Measurements from ENCODE around the gene MAP3K15. TPM values are rescaled to one million over a fixed set of nuclear protein-coding genes. Genes with fewer than 3 reads are reported as not detected.
"Not testable (repeated sequence)": the region's sequence is repeated elsewhere in the genome, so short reads cannot be mapped to it uniquely, and the experiment has no call there.

Gene MAP3K15
- total RNA-seq, 1 donor from 2014 or later, result 1.7 TPM

- H3K27ac Mint-ChIP-seq (ENCODE audit: unreplicated experiment), result no peak overlapping the region
- no peak overlapping the region for H3K4me3 Mint-ChIP-seq (ENCODE audit: unreplicated experiment)
- H3K36me3 Mint-ChIP-seq (ENCODE audit: low read depth, unreplicated experiment), result no peaks in the 10 kb centered on the region
- no peaks in the 10 kb centered on the region for H3K4me1 Mint-ChIP-seq (ENCODE audit: unreplicated experiment)
- DNase-seq (ENCODE audit: low spot score), result no peak
- H3K9me3 Mint-ChIP-seq (ENCODE audit: unreplicated experiment), result no peaks in the 10 kb centered on the region
- no peak for TF ChIP-seq CTCF (IDR thresholded peaks at IDR 0.05; ENCODE audit: unreplicated experiment)
- no peaks in the 10 kb centered on the region for H3K27me3 Mint-ChIP-seq (ENCODE audit: unreplicated experiment)
Measured at GRCh38 chrX:19443869-19444526, 71.3 kb downstream of the MAP3K15 start.

- Mint-ChIP-seq H3K9me3 (ENCODE audit: unreplicated experiment) (no peaks in the 10 kb centered on the region), H3K27ac (ENCODE audit: unreplicated experiment) (no peak overlapping the region), H3K4me1 (ENCODE audit: unreplicated experiment) (no peaks in the 10 kb centered on the region), H3K27me3 (ENCODE audit: unreplicated experiment) (no peaks in the 10 kb centered on the region), H3K4me3 (ENCODE audit: unreplicated experiment) (no peak overlapping the region), H3K36me3 (ENCODE audit: low read depth, unreplicated experiment) (no peaks in the 10 kb centered on the region)
- TF ChIP-seq CTCF (IDR thresholded peaks at IDR 0.05; ENCODE audit: unreplicated experiment), result no peak
- no peak for DNase-seq (ENCODE audit: low spot score)
Measured at GRCh38 chrX:19440713-19441112, 74.6 kb downstream of the MAP3K15 start.

- not testable (repeated sequence) for H3K36me3 Mint-ChIP-seq (ENCODE audit: low read depth, unreplicated experiment); H3K9me3 Mint-ChIP-seq (ENCODE audit: unreplicated experiment)
Measured at GRCh38 chrX:19422661-19423060, 92.6 kb downstream of the MAP3K15 start.

GRCh38 chrX:19410259-19410658 is 105.0 kb downstream of the MAP3K15 start:
- H3K4me3 Mint-ChIP-seq (ENCODE audit: unreplicated experiment), result no peak overlapping the region
- H3K9me3 Mint-ChIP-seq (ENCODE audit: unreplicated experiment), result no peaks in the 10 kb centered on the region
- peaks cover 3% of the 10 kb centered on the region for H3K27me3 Mint-ChIP-seq (ENCODE audit: unreplicated experiment)
- no peaks in the 10 kb centered on the region for H3K4me1 Mint-ChIP-seq (ENCODE audit: unreplicated experiment)
- DNase-seq (ENCODE audit: low spot score), result no peak
- peaks cover 4% of the 10 kb centered on the region for H3K36me3 Mint-ChIP-seq (ENCODE audit: low read depth, unreplicated experiment)
- no peak for TF ChIP-seq CTCF (IDR thresholded peaks at IDR 0.05; ENCODE audit: unreplicated experiment)
- no peak overlapping the region for H3K27ac Mint-ChIP-seq (ENCODE audit: unreplicated experiment)

More at GRCh38 chrX:19422661-19423060, 92.6 kb downstream of the MAP3K15 start:
- H3K4me1 Mint-ChIP-seq (ENCODE audit: unreplicated experiment); H3K27ac Mint-ChIP-seq (ENCODE audit: unreplicated experiment); H3K4me3 Mint-ChIP-seq (ENCODE audit: unreplicated experiment); H3K27me3 Mint-ChIP-seq (ENCODE audit: unreplicated experiment); DNase-seq (ENCODE audit: low spot score): not testable (repeated sequence)

- Mint-ChIP-seq H3K36me3 (ENCODE audit: low read depth, unreplicated experiment) (no peaks in the 10 kb centered on the region), H3K27ac (ENCODE audit: unreplicated experiment) (no peak overlapping the region), H3K4me3 (ENCODE audit: unreplicated experiment) (no peak overlapping the region), H3K9me3 (ENCODE audit: unreplicated experiment) (no peaks in the 10 kb centered on the region), H3K4me1 (ENCODE audit: unreplicated experiment) (no peaks in the 10 kb centered on the region), H3K27me3 (ENCODE audit: unreplicated experiment) (no peaks in the 10 kb centered on the region)
- no peak for DNase-seq (ENCODE audit: low spot score)
- no peak for TF ChIP-seq CTCF (IDR thresholded peaks at IDR 0.05; ENCODE audit: unreplicated experiment)
Measured at GRCh38 chrX:19403696-19404095, 111.6 kb downstream of the MAP3K15 start.

Measured in endothelial cell (in vitro differentiated cells).